CD4-positive, alpha-beta T cell treated with Interleukin-10 for 1 hour (primary cell): ENCODE results near the gene POU2F2.
"Not testable (repeated sequence)": the region's sequence is repeated elsewhere in the genome, so short reads cannot be mapped to it uniquely, and the experiment has no call there.

ENCODE experiments used
- DNase-seq: peaks from one replicate; pipeline ENCODE4 v3.0.0-alpha.2; 2020

POU2F2 gene

DNA sequence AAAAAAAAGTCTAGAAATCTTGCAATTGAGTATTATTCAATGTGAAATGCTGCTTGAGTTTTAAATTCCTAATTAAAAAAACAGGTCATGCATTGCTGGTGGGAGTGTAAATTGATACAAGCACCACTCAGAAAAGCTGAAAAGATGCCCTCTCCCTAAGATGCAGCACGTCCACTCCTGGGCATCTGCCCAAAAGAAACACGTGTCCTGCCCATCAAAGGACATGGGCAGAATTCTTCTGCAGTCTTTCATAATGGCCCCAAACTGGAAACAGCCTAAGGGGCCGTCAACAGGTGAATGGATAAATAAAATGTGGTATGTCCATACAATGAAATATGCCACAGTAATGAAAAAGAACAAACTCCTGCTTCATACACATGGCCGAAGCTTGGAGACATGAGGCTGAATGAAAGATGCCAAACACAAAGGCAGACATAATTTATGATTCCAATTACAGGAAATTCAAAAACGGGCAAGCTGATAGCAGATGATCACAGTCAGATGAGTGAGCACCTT lies 7.8 kb downstream of the POU2F2 start:
- DNase-seq, result no peak

- DNase-seq, result no peak
These were observed 8.5 kb downstream of the POU2F2 start for GRCh38 chr19:42123765-42124164.

DNA sequence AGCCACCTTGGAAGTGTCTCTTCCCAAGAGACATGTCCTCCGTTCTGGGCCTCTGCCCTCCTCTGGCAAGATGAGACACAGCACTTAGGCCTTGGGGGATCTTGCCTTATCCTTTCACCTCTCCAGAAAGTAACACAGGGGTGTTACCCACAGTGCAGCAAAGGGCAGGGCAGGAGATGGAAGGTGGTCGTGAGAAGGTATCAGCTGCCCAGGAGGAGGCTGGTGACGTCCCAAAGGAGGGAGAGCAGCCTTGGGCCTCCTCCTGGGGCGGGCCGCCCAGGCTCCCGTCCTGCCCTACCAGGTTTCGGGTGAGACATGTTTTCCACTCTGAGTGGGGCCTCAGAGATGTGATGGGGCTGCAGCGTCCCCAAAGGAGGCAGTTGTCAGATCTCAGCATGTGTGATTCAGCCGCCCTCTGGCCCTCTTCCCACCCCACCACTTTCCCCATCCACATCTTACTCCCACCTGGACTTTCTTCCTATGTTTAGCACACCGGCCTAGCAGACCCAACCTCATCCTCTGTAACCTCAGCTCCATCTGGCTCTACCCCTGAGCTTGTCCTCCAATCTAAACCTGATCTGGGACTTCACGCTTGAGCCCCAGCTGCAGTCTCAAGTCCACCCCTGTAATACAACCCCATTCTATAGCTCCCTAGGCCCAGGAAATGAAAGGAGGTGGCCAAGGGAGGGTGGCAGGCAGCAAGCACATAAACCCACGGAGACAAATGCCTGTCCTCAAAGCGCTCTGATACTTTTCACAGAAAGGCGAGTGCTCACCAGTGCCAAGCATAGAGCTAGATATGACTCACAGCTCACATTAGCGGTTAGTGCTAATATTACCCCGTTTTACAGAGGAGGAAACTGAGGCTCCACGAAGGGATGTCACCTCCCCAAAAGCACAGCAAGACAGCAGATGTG lies 9.3 kb downstream of the POU2F2 start:
- peak; percentile 39 for DNase-seq

GRCh38 chr19:42121656-42122069 lies 10.6 kb downstream of the POU2F2 start:
- peak; percentile 86 for DNase-seq

DNA sequence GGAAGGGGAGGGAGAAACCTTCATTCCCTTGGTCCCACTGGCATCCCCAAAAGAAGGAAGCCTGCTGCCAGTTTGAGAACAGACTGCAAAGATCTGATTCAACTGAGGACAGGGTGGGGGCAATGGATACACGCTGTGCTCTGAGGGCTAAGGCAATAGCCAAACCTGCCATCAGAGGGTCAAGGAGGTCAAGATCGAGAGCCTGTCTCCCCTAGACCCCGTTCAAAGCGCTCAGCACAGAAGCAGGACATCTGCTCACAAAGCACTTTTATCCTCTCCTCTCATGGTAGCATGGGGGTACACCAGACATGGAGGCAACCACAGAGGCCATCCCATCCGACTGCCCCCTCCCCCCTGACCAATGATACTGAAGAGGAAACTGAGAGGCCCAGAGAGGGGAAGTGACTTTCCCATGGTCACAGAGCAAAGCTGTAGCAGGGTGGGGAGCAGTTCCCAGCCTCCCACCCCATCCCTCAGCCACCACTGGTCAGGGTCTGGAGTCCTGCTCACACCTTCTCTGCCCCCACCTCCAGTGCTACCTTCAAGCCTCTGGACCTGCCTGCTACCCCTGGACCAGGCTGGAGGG lies 11.1 kb downstream of the POU2F2 start:
- DNase-seq, result no peak

- DNase-seq, result no peak
These were observed 11.8 kb downstream of the POU2F2 start for GRCh38 chr19:42120276-42120980.

- DNase-seq, result no peak
These were observed 15.2 kb downstream of the POU2F2 start for GRCh38 chr19:42117076-42117475.

DNA sequence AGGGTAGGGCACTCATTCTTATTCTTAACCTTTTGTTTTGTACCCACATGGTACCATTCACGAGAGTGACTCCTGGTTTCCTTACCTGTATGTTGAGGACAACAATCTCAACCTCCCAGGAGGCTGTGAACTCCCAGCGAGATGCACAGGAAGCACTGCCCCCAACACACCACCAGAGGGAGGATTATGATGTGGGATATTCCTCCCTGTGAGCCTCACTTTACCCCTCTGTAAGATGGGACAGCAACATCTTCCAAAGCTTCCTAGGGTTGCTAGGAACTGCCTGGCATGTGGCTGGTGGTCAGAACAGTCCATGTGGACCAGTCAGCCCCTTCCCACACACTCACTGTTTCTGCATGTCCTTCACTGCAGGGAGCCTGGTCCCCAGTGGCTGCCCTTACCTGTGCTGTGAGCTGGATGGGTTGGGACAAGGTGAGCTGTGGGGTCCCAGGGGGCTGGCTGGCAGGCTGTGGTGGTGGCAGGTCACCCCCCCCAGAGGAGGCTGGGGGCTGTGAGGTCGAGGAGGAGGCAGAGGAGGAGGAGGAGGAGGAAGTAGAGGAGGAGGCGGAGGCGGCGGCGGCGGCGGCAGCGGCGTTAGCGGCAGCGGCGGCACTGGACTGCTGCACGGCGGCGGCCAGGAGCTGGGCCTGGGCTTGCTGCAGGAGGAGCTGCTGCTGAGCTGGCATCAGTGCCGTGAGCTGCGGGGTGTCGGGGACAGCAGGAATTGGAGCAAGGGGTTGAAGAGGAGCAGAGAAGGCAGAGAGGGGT lies 15.8 kb downstream of the POU2F2 start:
- DNase-seq, result no peak

DNA sequence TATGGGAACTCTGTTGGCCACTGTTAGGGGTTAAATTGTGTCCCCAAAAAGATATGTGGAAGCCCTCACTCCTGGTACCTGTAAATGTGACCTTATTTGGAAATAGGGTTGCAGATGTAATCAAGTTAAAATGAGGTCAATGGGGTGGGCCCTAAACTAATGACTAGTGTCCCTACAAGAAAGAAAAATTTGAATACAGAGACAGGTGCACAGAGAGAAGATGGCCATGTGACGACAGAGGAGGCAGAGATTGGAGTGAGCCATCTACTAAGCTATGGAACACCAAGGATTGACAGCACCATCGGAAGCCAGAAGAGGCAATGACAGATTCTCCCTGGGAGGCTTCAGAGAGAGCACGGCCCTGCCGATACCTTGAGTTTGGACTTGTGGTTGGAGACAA lies 16.5 kb downstream of the POU2F2 start:
- DNase-seq, result no peak

GRCh38 chr19:42115219-42115618 lies 17.0 kb downstream of the POU2F2 start:
- no peak for DNase-seq

DNA sequence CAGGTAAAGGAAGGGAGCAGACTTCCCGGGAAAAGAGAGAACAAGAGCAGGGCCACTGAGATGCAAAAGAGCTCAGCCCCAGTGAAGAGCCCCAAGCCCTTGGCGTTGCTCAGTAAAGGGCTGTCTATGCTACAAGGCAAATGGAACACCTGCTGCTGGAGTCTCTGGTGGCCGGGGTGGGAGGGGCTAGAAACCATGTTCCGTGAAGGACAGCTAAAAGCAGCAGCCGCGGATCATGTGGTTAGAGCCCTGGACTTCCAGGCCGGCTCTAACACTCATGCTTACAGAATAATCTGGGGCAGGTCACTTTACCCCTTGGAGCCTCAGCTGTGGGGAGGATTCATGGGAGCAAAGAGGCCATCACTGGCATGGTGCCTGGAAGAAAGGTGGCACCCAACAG lies 17.8 kb downstream of the POU2F2 start:
- no peak for DNase-seq

DNA sequence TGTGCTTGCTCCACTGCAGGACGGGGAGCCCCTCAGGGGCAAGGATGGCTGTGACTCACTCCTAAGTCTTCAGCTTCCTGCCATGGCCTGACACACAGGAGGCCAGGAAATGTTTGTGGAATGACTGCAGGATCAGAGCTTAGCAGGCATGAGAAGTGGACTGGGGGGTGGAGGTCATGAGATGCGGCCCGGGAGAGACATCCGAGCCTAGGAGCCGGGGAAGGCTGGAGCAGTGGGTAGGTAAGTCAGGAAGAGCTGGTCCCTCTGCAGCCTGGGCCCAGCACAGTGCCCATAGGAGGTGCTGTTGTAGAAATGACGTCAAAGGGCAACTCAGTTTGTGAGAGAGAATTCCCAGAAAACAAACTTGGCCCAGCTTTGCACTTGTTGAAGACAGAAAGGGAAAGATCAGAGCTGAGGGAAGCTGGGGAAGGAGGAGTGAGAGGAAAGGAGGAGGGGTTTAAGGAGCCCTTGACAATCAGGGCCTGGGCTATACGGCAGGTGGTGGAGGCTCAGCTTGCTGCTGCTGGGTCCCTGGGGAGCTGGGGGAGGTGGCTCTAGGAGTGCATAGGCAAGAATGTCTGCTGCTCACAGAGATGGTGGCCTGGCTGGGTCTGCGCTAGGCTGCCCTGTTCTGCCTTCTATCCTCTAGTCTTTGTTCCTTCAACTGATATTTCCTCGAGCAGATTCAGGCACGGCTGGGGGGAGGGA lies 18.5 kb downstream of the POU2F2 start:
- no peak for DNase-seq

- no peak for DNase-seq
These were observed 20.4 kb downstream of the POU2F2 start for GRCh38 chr19:42111811-42112210.

DNA sequence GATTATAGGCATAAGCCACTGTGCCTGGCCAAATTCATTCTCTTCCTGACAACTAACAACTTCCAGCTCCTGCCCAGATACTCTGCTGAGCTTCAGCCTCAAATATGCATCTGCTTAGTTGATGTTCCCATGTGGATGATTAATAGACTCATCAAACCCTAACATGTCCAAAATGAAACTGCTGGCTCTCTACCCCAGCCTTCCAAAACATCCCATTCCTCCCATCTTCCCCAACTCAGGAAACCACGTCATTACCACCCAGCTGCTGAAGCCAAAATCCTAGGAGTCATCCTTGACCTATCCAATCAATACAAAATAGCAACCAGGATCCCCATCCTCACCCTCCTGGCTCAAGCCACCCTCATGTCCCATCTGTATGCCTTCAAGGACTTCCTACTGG lies 20.9 kb downstream of the POU2F2 start:
- DNase-seq, result no peak

DNA sequence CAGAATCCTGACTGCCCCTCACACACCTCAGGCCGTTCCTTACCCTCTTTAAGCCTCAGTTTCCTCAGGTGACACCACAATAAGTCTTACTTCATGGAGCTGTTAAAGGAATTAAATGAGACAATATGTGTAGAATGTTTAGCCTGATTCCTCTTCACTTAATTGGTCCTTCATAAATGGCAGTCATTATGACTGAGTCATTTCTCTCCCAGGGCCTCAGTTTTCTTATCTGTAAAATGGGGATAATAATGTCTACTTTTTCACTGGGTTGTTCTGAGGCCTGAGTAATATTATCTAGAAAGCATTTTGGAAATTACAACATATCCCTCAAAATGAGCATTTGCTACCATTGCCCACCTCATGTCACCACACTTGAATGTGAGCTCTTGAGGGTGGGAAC lies 21.6 kb downstream of the POU2F2 start:
- DNase-seq, result no peak

- DNase-seq, result no peak
These were observed 22.4 kb downstream of the POU2F2 start for GRCh38 chr19:42109896-42110295.

GRCh38 chr19:42108527-42109389 lies 23.5 kb downstream of the POU2F2 start:
- DNase-seq, result peak; percentile 91

DNA sequence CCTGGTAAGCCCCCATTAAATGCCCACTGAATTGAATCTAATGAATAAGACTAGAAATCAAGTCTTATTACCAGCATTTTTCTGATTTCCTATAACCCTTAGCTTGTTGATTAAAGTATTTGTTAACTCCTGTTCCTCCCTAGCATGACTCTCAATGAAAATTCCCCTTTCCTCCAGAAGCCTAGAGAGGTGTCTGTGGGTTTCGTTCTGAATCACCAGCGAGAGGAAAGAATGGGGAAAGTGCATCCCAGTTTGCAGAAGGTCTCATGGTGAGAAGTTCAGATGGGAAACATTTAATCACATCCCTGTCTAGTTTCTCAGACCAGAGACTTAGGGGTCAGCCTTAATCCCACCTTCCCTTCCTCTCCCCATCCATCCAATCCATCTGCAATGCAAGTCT lies 26.9 kb downstream of the POU2F2 start:
- DNase-seq, result no peak

- no peak for DNase-seq
These were observed 29.4 kb downstream of the POU2F2 start for GRCh38 chr19:42102877-42103276.

DNA sequence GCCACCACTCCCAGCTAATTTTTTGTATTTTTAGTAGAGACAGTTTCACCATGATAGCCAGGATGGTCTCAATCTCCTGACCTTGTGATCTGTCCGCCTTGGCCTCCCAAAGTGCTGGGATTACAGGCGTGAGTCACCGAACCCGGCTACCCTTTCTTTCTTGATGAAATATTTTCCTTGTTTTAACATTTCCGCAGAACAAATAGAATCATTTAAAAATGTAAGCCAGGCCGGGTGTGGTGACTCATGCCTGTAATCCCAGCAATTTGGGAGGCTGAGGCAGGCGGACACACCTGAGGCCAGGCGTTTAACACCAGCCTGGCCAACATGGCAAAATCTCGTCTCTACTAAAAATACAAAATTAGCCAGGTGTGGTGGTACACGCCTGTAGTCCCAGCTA lies 32.0 kb downstream of the POU2F2 start:
- DNase-seq, result not testable (repeated sequence)

- no peak for DNase-seq
These were observed 32.8 kb downstream of the POU2F2 start for GRCh38 chr19:42099336-42099925.
